ENCODE results near the gene EIF2AK3.

EIF2AK3 gene

GRCh38 chr2:88627055-88627855, at the start of gene EIF2AK3:
Gene EIF2AK3, minus strand, starts transcription at chr2:88627464. Its CDS starts 190 bp downstream, at chr2:88627274.
- peaks cover 51% of the 10 kb centered on the region for H3K4me1 ChIP-seq (ENCODE audit: insufficient read depth, low read length, poor library complexity, severe bottlenecking)

GRCh38 chr2:88673363-88673762, 46.1 kb upstream of the EIF2AK3 start:
- no peaks in the 10 kb centered on the region for H3K9me3 ChIP-seq (ENCODE audit: insufficient read depth, low read depth, low read length)
- no peaks in the 10 kb centered on the region for H3F3A ChIP-seq (ENCODE audit: low read depth)
- no peaks in the 10 kb centered on the region for H3K36me3 ChIP-seq (ENCODE audit: insufficient read depth, low read length)
- H3K4me3 ChIP-seq (ENCODE audit: low read length, poor library complexity, severe bottlenecking): no peak overlapping the region
- no peaks in the 10 kb centered on the region for H4K20me1 ChIP-seq (ENCODE audit: insufficient read depth, low read length, poor library complexity, severe bottlenecking)
- H3K4me2 ChIP-seq (ENCODE audit: low read depth, low read length, poor library complexity, severe bottlenecking): no peak overlapping the region
- no peak overlapping the region for H3K9ac ChIP-seq (ENCODE audit: low read depth, low read length, poor library complexity, severe bottlenecking)
- no peaks in the 10 kb centered on the region for H3K79me2 ChIP-seq (ENCODE audit: insufficient read depth, low read length)
- H2AFZ ChIP-seq (ENCODE audit: low read length): no peak overlapping the region
- H3K27me3 ChIP-seq (ENCODE audit: insufficient read depth, low read length, poor library complexity, severe bottlenecking): no peaks in the 10 kb centered on the region
- no peaks in the 10 kb centered on the region for H3K9me2 ChIP-seq (replicated peaks; ENCODE audit: low read depth, low read length)
- TF ChIP-seq CTCF (conservative IDR thresholded peaks at IDR 0.05; ENCODE audit: low read length) (no peak), EZH2phosphoT487 (IDR thresholded peaks at IDR 0.05; ENCODE audit: borderline replicate concordance) (no peak)
- H3K4me1 ChIP-seq (ENCODE audit: insufficient read depth, low read length, poor library complexity, severe bottlenecking): no peaks in the 10 kb centered on the region

More at GRCh38 chr2:88627055-88627855, at the start of gene EIF2AK3:
- H3K9me3 ChIP-seq (ENCODE audit: insufficient read depth, low read depth, low read length): no peaks in the 10 kb centered on the region
- H3K4me2 ChIP-seq (ENCODE audit: low read depth, low read length, poor library complexity, severe bottlenecking): peak within 1 kb of the TSS; percentile 87
- peaks cover 51% of the 10 kb centered on the region for H3K79me2 ChIP-seq (ENCODE audit: insufficient read depth, low read length)
- no peak for TF ChIP-seq CTCF (conservative IDR thresholded peaks at IDR 0.05; ENCODE audit: low read length)
- TF ChIP-seq EZH2phosphoT487 (IDR thresholded peaks at IDR 0.05; ENCODE audit: borderline replicate concordance): no peak
- H2AFZ ChIP-seq (ENCODE audit: low read length): peak within 1 kb of the TSS; percentile 90
- H3K9me2 ChIP-seq (replicated peaks; ENCODE audit: low read depth, low read length): no peaks in the 10 kb centered on the region
- peaks cover 3% of the 10 kb centered on the region; the same call in 1 of the 2 replicates for H3F3A ChIP-seq (ENCODE audit: low read depth)
- peak within 1 kb of the TSS; percentile 88 for H3K4me3 ChIP-seq (ENCODE audit: low read length, poor library complexity, severe bottlenecking)
- no peaks in the 10 kb centered on the region for H3K27me3 ChIP-seq (ENCODE audit: insufficient read depth, low read length, poor library complexity, severe bottlenecking)
- peak within 1 kb of the TSS; percentile 81 for H3K9ac ChIP-seq (ENCODE audit: low read depth, low read length, poor library complexity, severe bottlenecking)
- peaks cover 40% of the 10 kb centered on the region for H4K20me1 ChIP-seq (ENCODE audit: insufficient read depth, low read length, poor library complexity, severe bottlenecking)
- no peaks in the 10 kb centered on the region for H3K36me3 ChIP-seq (ENCODE audit: insufficient read depth, low read length)

GRCh38 chr2:88671786-88672427, 44.6 kb upstream of the EIF2AK3 start:
- Histone ChIP-seq H3K4me2 (ENCODE audit: low read depth, low read length, poor library complexity, severe bottlenecking) (no peak overlapping the region), H3K9me2 (replicated peaks; ENCODE audit: low read depth, low read length) (no peaks in the 10 kb centered on the region), H3K9ac (ENCODE audit: low read depth, low read length, poor library complexity, severe bottlenecking) (no peak overlapping the region), H3K36me3 (ENCODE audit: insufficient read depth, low read length) (no peaks in the 10 kb centered on the region), H3K4me1 (ENCODE audit: insufficient read depth, low read length, poor library complexity, severe bottlenecking) (no peaks in the 10 kb centered on the region), H3K79me2 (ENCODE audit: insufficient read depth, low read length) (no peaks in the 10 kb centered on the region), H3F3A (ENCODE audit: low read depth) (no peaks in the 10 kb centered on the region), H4K20me1 (ENCODE audit: insufficient read depth, low read length, poor library complexity, severe bottlenecking) (no peaks in the 10 kb centered on the region), H3K27me3 (ENCODE audit: insufficient read depth, low read length, poor library complexity, severe bottlenecking) (no peaks in the 10 kb centered on the region), H3K9me3 (ENCODE audit: insufficient read depth, low read depth, low read length) (no peaks in the 10 kb centered on the region), H2AFZ (ENCODE audit: low read length) (no peak overlapping the region), H3K4me3 (ENCODE audit: low read length, poor library complexity, severe bottlenecking) (no peak overlapping the region)
- TF ChIP-seq EZH2phosphoT487 (IDR thresholded peaks at IDR 0.05; ENCODE audit: borderline replicate concordance): no peak
- peak; percentile 90 for TF ChIP-seq CTCF (conservative IDR thresholded peaks at IDR 0.05; ENCODE audit: low read length)

Data from Loucy (cell line).